ENCODE measurements around the gene NAV3. TPM values are rescaled to one million over a fixed set of nuclear protein-coding genes. Genes with fewer than 3 reads are reported as not detected.

Gene NAV3
- total RNA-seq, 2 experiments from 2014 or later: not detected

- CTCF ChIA-PET: no interaction called here
- DNase-seq: no peak
- Mint-ChIP-seq H3K27ac (no peak overlapping the region), H3K9me3 (no peaks in the 10 kb centered on the region), H3K27me3 (ENCODE audit: low read depth) (no peaks in the 10 kb centered on the region), H3K36me3 (ENCODE audit: low read depth) (no peaks in the 10 kb centered on the region), H3K4me3 (no peak overlapping the region), H3K4me1 (ENCODE audit: low read depth) (no peaks in the 10 kb centered on the region)
- intact Hi-C loops (cut with micrococcal nuclease): no loop called here
These were observed 16.3 kb upstream of the NAV3 start for GRCh38 chr12:77814386-77814785.

- Mint-ChIP-seq H3K4me1 (ENCODE audit: low read depth) (no peaks in the 10 kb centered on the region), H3K9me3 (no peaks in the 10 kb centered on the region), H3K27ac (no peak overlapping the region), H3K36me3 (ENCODE audit: low read depth) (no peaks in the 10 kb centered on the region), H3K27me3 (ENCODE audit: low read depth) (no peaks in the 10 kb centered on the region), H3K4me3 (no peak overlapping the region)
- intact Hi-C loops (cut with micrococcal nuclease): no loop called here
- DNase-seq: no peak
- CTCF ChIA-PET: no interaction called here
These were observed 14.5 kb upstream of the NAV3 start for GRCh38 chr12:77816196-77816595.

- H3K9me3 Mint-ChIP-seq: no peaks in the 10 kb centered on the region
- no peaks in the 10 kb centered on the region for H3K27me3 Mint-ChIP-seq (ENCODE audit: low read depth)
- H3K4me3 Mint-ChIP-seq: no peak overlapping the region
- DNase-seq: no peak
- H3K4me1 Mint-ChIP-seq (ENCODE audit: low read depth): no peaks in the 10 kb centered on the region
- intact Hi-C loops (cut with micrococcal nuclease): no loop called here
- no peak overlapping the region for H3K27ac Mint-ChIP-seq
- H3K36me3 Mint-ChIP-seq (ENCODE audit: low read depth): no peaks in the 10 kb centered on the region
- CTCF ChIA-PET: no interaction called here
These were observed 13.4 kb upstream of the NAV3 start for GRCh38 chr12:77817276-77817675.

DNA sequence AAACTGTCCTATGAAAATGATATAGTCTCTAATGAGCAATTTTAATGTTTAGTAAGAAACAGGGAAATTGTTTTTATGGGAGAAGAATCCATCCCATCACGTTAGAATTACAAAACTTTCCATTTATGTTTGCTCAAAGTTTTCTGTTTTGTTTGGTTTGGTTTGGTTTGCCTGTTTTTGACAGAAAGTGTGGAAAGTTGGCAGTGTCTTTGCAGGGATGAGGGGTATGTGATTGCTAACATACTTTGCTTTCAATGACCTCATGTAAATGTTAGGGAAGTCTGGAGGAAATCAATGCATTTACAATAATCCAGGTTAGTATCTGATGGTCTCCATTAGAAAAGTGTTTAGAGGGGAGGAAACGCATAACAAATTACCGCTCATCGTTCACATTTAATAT, 12.3 kb upstream of the NAV3 start:
- CTCF ChIA-PET: no interaction called here
- intact Hi-C loops (cut with micrococcal nuclease): no loop called here
- no peaks in the 10 kb centered on the region for H3K4me1 Mint-ChIP-seq (ENCODE audit: low read depth)

GRCh38 chr12:77821699-77822203, 8.9 kb upstream of the NAV3 start:
- H3K9me3 Mint-ChIP-seq: peaks cover 10% of the 10 kb centered on the region
- intact Hi-C loops (cut with micrococcal nuclease): no loop called here
- no peaks in the 10 kb centered on the region for H3K36me3 Mint-ChIP-seq (ENCODE audit: low read depth)
- H3K27me3 Mint-ChIP-seq (ENCODE audit: low read depth): no peaks in the 10 kb centered on the region
- H3K27ac Mint-ChIP-seq: no peak overlapping the region
- no peak for DNase-seq
- no peaks in the 10 kb centered on the region for H3K4me1 Mint-ChIP-seq (ENCODE audit: low read depth)
- no peak overlapping the region for H3K4me3 Mint-ChIP-seq
- CTCF ChIA-PET: no interaction called here

More for the DNA sequence above, 12.3 kb upstream of the NAV3 start:
- no peaks in the 10 kb centered on the region for H3K36me3 Mint-ChIP-seq (ENCODE audit: low read depth)
- H3K27ac Mint-ChIP-seq: no peak overlapping the region
- H3K9me3 Mint-ChIP-seq: peaks cover 5% of the 10 kb centered on the region
- no peak for DNase-seq
- no peak overlapping the region for H3K4me3 Mint-ChIP-seq
- no peaks in the 10 kb centered on the region for H3K27me3 Mint-ChIP-seq (ENCODE audit: low read depth)

- H3K4me3 Mint-ChIP-seq: no peak overlapping the region
- H3K36me3 Mint-ChIP-seq (ENCODE audit: low read depth): no peaks in the 10 kb centered on the region
- no peak overlapping the region for H3K27ac Mint-ChIP-seq
- no peaks in the 10 kb centered on the region for H3K4me1 Mint-ChIP-seq (ENCODE audit: low read depth)
- no peak for DNase-seq
- H3K9me3 Mint-ChIP-seq: no peaks in the 10 kb centered on the region
- intact Hi-C loops (cut with micrococcal nuclease): no loop called here
- H3K27me3 Mint-ChIP-seq (ENCODE audit: low read depth): no peaks in the 10 kb centered on the region
- CTCF ChIA-PET: no interaction called here
These were observed 2.6 kb downstream of the NAV3 start for GRCh38 chr12:77833329-77833728.

DNA sequence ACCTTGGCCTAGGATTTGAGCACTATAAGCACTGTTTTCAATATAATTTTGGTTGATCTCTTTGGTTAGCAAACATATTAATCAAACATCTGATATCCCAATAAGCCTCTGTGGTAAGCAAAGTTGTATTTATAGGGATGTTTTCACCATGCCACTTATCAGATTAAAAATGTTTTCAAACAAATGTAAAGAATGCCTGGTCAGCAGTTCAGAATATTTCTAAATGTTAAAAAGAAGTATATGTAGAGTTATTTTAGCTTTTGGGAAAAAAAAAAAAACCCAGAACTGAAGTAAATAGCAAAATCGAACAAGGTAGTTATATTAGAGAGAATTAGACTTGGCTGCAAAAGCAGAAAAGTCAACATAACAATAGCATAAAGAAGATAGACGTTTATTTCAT, 3.9 kb downstream of the NAV3 start:
- H3K4me1 Mint-ChIP-seq (ENCODE audit: low read depth): no peaks in the 10 kb centered on the region
- H3K27me3 Mint-ChIP-seq (ENCODE audit: low read depth): no peaks in the 10 kb centered on the region
- H3K9me3 Mint-ChIP-seq: no peaks in the 10 kb centered on the region
- H3K27ac Mint-ChIP-seq: no peak overlapping the region
- DNase-seq: no peak
- no peak overlapping the region for H3K4me3 Mint-ChIP-seq
- H3K36me3 Mint-ChIP-seq (ENCODE audit: low read depth): no peaks in the 10 kb centered on the region
- CTCF ChIA-PET: no interaction called here
- intact Hi-C loops (cut with micrococcal nuclease): no loop called here

DNA sequence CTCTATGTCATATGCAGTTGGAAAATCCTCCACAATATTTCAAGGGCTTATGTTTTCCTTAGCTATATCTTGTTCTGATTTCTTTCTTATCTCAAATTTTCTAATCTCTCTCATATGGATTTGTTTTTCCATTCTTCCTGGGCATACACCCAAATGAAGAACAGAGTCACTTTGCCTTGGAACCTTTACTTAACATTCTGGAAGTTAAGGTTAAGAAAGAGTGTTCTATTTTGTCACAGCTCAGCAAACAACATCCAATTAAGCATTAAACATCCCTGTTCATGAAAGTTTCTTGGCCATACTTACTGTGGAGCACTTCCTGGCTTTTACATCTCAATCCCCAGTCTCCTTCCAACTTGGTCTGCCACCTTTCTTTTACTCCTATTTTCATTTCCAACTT, 5.3 kb downstream of the NAV3 start:
- no peak for DNase-seq
- CTCF ChIA-PET: no interaction called here
- Mint-ChIP-seq H3K9me3 (no peaks in the 10 kb centered on the region), H3K4me1 (ENCODE audit: low read depth) (no peaks in the 10 kb centered on the region), H3K36me3 (ENCODE audit: low read depth) (no peaks in the 10 kb centered on the region), H3K27me3 (ENCODE audit: low read depth) (no peaks in the 10 kb centered on the region), H3K4me3 (no peak overlapping the region), H3K27ac (no peak overlapping the region)
- intact Hi-C loops (cut with micrococcal nuclease): no loop called here

DNA sequence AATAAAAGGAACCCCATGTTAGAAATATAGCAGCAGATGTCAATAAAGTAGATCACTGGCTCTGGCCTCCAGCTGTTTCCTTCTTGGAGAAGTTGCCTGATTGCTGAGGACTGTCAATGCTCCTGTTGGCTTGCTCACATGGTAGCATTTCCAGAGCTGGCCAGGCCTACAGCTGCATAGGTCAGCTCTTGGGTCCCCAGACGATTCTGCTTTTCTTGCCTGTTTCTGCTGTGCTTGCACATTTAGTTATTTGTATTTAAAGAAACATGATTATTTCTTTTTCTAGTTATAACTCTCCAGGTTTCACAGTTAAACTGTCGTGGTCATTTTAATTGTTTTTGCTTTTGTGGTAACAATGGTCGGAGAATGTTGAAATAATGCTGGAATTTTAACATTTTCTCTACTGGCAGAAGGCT, 7.2 kb downstream of the NAV3 start:
- Mint-ChIP-seq H3K27ac (no peak overlapping the region), H3K4me1 (ENCODE audit: low read depth) (no peaks in the 10 kb centered on the region), H3K27me3 (ENCODE audit: low read depth) (no peaks in the 10 kb centered on the region), H3K4me3 (no peak overlapping the region), H3K36me3 (ENCODE audit: low read depth) (no peaks in the 10 kb centered on the region), H3K9me3 (no peaks in the 10 kb centered on the region)
- intact Hi-C loops (cut with micrococcal nuclease): no loop called here
- CTCF ChIA-PET: no interaction called here
- no peak for DNase-seq

- H3K36me3 Mint-ChIP-seq (ENCODE audit: low read depth): no peaks in the 10 kb centered on the region
- no peak overlapping the region for H3K27ac Mint-ChIP-seq
- intact Hi-C loops (cut with micrococcal nuclease): no loop called here
- DNase-seq: no peak
- H3K27me3 Mint-ChIP-seq (ENCODE audit: low read depth): no peaks in the 10 kb centered on the region
- no peaks in the 10 kb centered on the region for H3K4me1 Mint-ChIP-seq (ENCODE audit: low read depth)
- no peak overlapping the region for H3K4me3 Mint-ChIP-seq
- CTCF ChIA-PET: no interaction called here
- H3K9me3 Mint-ChIP-seq: no peaks in the 10 kb centered on the region
These were observed 10.8 kb downstream of the NAV3 start for GRCh38 chr12:77841521-77841920.

DNA sequence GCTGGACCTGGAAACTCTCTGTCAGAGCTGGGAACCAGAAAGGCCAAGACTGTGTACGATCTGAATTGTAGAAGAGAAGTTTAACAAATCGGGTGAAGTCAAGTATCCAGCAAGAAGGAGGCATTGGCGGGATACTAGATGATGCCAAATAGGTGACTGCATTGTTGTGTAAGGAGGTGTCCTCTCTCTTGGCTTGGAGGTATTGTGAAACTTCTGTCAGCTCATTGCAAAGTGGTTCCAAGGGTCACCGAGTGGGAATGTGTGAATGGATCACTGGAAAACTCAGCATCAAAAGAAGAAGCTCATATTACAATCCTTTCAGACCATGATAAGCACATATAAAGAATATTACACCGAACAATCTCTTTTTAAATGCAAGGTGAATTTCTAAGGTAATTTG, 11.7 kb downstream of the NAV3 start:
- H3K27me3 Mint-ChIP-seq (ENCODE audit: low read depth): no peaks in the 10 kb centered on the region
- no peaks in the 10 kb centered on the region for H3K4me1 Mint-ChIP-seq (ENCODE audit: low read depth)
- intact Hi-C loops (cut with micrococcal nuclease): no loop called here
- H3K36me3 Mint-ChIP-seq (ENCODE audit: low read depth): no peaks in the 10 kb centered on the region
- H3K27ac Mint-ChIP-seq: no peak overlapping the region
- no peak for DNase-seq
- no peak overlapping the region for H3K4me3 Mint-ChIP-seq
- CTCF ChIA-PET: no interaction called here
- H3K9me3 Mint-ChIP-seq: no peaks in the 10 kb centered on the region

DNA sequence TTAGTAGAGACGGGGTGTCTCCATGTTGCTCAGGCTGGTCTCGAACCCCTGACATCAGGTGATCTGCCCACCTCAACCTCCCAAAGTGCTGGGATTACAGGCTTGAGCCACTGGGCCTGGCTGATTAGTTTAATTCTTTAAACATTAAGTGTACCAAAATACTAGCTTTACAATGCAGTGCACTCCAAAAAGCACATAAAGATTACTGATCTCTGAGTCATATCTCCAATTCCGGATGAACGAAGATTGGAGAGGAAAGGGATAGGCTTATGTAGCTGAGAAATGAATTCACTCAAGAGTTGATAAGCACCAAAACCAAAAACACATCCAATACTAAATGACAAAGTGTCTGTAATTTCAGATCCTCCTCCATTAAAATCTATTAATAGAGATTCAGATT, 15.1 kb downstream of the NAV3 start:
- H3K27ac Mint-ChIP-seq: no peak overlapping the region
- H3K36me3 Mint-ChIP-seq (ENCODE audit: low read depth): no peaks in the 10 kb centered on the region
- CTCF ChIA-PET: no interaction called here
- H3K9me3 Mint-ChIP-seq: no peaks in the 10 kb centered on the region
- H3K4me1 Mint-ChIP-seq (ENCODE audit: low read depth): no peaks in the 10 kb centered on the region
- H3K4me3 Mint-ChIP-seq: no peak overlapping the region
- DNase-seq: no peak
- H3K27me3 Mint-ChIP-seq (ENCODE audit: low read depth): no peaks in the 10 kb centered on the region
- intact Hi-C loops (cut with micrococcal nuclease): no loop called here

DNA sequence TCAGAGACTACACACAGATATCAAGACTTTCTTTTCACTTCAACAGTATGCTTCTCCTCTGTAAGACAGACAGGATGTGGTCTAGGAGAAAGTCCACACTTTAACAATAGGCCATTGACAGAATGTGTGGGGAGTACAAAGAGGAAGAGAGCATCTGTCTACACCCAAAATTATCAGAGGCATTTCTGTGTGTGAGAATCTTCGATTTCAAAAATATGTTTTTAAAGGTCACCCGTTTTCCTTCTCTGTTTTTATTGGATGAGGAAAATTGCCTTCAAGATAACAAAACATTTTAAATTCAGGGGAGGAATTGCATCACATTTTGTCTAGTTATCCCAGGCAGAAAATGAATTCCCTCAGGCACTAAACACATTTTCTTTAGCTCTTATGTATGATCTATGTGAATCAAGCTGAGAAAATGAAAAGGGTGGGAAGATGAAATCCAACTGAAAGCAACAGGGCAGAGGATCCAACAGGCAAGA, 16.4 kb downstream of the NAV3 start:
- no peak overlapping the region for H3K4me3 Mint-ChIP-seq
- no peak for DNase-seq

More for the DNA sequence above, 16.4 kb downstream of the NAV3 start:
- Mint-ChIP-seq H3K36me3 (ENCODE audit: low read depth) (no peaks in the 10 kb centered on the region), H3K27me3 (ENCODE audit: low read depth) (no peaks in the 10 kb centered on the region), H3K4me1 (ENCODE audit: low read depth) (no peaks in the 10 kb centered on the region), H3K27ac (no peak overlapping the region), H3K9me3 (no peaks in the 10 kb centered on the region)
- CTCF ChIA-PET: no interaction called here
- intact Hi-C loops (cut with micrococcal nuclease): no loop called here

Data from activated naive CD4-positive, alpha-beta T cell treated with anti-CD3 and anti-CD28 coated beads for 36 hours (primary cell).